NT2/D1 (cell line): ENCODE results near the gene FAM89B.

Experiments used
- SUZ12 ChIP-seq: IDR thresholded peaks from 2 replicates; pipeline ENCODE4 v1.6.1; 2011; ENCODE audit not compliant: insufficient read length, insufficient read depth; ENCODE audit errors: extremely low read depth
- YY1 ChIP-seq: IDR thresholded peaks from 2 replicates; pipeline ENCODE4 v1.6.1; 2011; ENCODE audit not compliant: insufficient read length, insufficient read depth
- ZNF274 ChIP-seq: IDR thresholded peaks from 2 replicates; pipeline ENCODE4 v1.6.1; 2011; ENCODE audit warnings: mild to moderate bottlenecking, low read depth, low read length

DNA sequence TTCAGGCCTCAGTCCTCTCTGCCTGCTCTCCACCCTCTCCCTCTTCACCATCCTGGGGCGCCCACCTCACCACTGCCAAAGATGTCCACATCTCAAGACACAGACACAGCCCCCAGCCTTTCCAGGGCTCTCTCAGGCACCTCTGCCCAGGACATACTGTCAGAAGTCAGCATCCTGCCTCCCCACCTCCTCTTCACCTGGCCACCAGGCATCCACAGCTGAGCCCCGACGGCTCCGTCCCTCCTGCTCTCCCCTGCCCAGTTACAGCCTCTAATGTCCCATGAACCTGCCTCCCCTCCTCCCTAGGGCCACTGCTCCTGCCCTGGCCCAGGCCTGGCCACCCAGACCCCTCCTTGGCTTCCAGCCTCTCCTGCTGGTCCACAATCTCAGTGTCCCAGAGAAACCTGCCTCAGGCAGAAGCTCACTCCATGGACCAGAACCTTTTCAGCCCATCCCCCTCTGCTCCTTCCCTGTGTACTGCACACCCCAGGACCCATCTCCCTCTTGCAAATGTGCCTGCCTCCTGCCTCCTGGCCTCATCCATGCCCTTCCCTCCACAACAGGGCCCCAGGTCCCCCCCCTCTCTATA is 17.4 kb upstream of the FAM89B start:
- TF ChIP-seq SUZ12 (no peak), ZNF274 (no peak), YY1 (no peak)
